HG03378 (cell line): ENCODE results near the gene OGDH.

Experiments used
- ATAC-seq: cut with Tn5 transposase; IDR thresholded peaks from one replicate; pipeline ENCODE4 v1.9.1; 2021; ENCODE audit warnings: mild to moderate bottlenecking, moderate library complexity; ENCODE audit not compliant: unreplicated experiment

Gene OGDH

GRCh38 chr7:44617225-44617890, 10.9 kb downstream of the OGDH start:
- ATAC-seq: no peak

DNA sequence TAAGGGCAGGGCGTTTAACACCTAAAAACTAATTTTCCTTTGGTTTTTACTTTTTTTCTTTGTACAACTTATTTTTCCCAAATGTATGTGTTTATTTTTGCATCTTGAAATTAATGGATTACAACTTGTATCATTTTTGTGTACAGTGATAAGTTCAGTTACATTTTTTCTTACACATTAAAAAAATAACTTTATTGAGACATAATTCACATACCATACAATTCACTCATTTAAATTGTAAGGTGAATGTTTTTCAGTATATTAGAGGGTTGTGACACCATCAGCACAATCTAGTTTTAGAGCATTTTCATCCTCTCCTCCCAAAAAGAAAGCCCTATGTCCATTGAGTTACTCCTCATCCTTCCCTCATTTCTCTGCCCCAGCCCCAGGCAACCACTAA, 11.6 kb downstream of the OGDH start:
- no peak for ATAC-seq

GRCh38 chr7:44618753-44619152, 12.3 kb downstream of the OGDH start:
- peak; percentile 41 for ATAC-seq

- no peak for ATAC-seq
These were observed 14.8 kb downstream of the OGDH start for GRCh38 chr7:44621034-44621749.

DNA sequence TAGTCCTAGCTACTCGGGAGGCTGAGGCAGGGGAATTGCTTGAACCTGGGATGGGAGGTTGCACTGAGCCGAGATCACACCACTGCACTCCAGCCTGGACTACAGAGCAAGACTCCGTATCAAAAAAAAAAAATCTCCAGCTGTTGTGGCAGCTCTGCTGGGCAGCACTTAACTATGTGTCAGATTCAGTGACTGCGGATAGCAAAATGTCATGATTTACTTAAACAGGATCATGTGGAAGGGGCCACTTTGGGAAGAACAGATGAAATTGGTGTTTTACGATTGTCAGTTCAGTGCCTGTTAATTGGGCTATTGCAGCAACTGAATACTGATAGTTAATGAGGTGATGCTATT, 15.3 kb downstream of the OGDH start:
- no peak for ATAC-seq

DNA sequence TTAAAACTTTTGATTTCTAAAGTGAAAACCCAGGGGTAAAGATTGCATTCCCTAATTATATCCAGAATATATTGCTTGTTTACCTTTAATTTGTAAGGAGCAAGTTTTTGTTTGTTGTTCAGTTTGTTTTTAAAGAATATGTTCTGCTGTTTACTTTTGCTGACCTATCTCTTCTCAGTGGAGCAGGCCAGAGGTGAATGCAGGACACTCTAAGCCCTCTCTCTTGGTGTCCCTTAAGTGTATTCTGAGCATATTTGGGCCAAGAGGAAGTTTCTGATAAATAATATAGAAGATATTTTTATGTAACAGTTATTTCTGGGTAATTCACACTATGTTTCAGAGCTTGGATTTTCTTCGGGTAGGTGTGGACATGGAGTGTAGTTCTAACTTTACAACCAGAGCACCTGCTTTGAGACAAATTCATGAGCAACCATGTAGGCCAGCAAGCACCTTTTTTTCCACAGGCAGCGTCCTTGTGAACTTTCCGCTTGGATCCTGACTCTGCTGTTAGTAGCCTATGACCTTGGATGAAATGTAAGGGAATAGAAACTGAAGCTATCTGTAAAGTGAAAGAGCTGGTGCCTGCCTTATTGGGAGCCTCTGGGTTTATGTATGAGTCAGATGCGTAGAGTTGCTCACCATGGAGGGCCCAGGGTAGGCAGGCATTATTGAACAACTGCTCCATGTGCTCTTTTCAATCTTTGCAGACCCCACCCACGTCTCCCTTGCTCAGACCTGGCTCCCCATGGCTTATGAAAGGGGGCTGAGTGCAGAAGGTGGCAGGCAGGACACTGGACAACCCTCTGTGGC, 16.1 kb downstream of the OGDH start:
- ATAC-seq: peak; percentile 66

DNA sequence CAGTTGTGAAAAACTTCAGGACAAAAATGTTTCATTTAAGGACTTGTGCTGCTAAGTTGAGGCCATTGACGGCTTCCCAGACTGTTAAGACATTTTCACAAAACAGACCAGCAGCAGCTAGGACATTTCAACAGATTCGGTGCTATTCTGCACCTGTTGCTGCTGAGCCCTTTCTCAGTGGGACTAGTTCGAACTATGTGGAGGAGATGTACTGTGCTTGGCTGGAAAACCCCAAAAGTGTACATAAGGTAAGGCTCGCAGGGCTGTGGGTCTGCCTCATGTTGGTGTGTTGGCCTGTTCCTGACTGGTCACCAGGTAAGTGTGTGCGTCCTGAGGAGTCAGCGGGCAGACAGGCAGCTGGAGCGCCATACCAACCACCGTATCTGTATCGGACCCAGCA, 17.9 kb downstream of the OGDH start:
- ATAC-seq: no peak

GRCh38 chr7:44625526-44626471, 19.4 kb downstream of the OGDH start:
- ATAC-seq: no peak

GRCh38 chr7:44626620-44627019, 20.2 kb downstream of the OGDH start:
- no peak for ATAC-seq

DNA sequence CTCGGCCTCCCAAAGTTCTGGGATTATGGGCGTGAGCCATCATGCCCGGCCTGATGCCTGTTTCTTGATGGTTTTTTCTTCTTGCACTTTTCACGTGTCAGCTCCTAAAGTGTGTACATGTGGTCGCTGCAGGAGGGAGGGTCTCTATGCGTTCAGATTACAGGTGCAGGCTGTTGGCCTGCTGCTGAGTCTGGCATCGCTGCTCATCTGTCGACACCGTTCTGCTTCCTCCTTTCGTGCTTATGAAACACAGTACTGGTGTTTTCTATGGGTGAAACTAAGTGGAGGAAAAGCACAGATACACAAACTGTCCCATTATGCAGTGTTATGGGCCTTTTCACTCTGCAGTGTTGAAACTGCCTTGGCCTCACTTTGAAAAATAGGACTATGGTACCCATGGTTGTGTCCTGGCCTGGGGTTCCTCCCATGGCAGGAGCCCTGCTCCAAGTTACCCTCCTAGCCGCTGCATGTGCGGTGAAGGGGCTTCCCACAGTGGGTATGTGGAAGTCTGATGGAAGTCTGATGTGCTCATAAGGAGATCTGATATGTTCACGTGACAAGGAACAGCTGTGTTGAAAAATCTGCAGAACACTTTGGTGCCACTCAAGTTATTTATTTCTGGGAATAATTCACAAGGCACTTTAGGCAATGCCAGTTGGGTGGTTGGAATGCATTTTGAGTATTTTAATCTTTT, 23.5 kb downstream of the OGDH start:
- no peak for ATAC-seq

- ATAC-seq: no peak
These were observed 24.5 kb downstream of the OGDH start for GRCh38 chr7:44630792-44631457.

DNA sequence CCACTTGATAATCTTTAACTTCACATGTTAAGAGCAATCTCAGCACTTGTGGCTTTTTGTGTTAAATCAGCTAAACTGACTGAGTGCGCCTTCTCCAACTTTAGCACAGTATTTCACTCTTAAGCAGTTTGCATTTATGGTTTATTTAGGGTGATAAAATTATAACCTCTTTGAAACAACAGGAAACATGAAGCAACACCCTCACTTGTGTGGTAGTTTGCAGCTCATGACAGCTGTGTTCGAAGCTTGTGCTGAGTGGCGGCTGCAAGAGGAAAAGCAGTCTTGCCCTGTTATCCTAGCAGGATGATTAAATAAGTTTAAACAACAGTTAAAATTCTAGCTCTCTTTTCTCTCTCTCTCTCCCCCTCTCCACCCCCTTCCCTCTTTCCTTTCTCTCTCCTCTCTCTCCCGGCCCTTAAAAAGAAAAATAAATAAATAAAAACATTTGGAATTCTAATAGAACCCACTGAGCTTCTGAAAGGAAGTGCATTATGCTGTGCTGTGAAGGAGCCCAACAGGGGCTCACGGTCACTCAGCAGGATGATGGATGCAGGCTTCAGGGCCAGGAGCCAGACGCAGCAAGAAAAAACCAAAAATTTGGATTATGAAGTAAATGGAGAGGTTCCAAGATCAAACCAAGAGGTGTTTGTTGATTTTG, 25.2 kb downstream of the OGDH start:
- no peak for ATAC-seq

DNA sequence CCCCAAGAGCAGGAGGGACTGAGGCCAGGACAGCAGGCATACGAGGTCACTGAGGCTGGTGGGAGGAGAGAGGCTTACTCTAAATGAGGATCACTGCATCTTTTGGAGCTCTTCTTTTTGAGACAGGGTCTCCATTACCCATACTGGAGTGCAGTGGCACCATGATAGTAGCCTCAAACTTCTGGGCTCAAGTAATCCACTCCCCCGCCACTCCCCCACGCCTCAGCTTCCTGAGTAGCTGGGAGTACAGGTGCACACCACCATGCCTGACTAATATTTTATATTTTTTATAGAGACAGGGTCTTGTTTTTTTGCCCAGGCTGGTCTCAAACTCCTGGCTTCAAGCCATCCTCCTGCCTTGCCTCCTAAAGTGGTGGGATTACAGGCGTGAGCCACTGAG, 25.8 kb downstream of the OGDH start:
- ATAC-seq: no peak

- ATAC-seq: peak; percentile 59
These were observed 27.1 kb downstream of the OGDH start for GRCh38 chr7:44633254-44634186.

- ATAC-seq: no peak
These were observed 27.9 kb downstream of the OGDH start for GRCh38 chr7:44634187-44634838.

DNA sequence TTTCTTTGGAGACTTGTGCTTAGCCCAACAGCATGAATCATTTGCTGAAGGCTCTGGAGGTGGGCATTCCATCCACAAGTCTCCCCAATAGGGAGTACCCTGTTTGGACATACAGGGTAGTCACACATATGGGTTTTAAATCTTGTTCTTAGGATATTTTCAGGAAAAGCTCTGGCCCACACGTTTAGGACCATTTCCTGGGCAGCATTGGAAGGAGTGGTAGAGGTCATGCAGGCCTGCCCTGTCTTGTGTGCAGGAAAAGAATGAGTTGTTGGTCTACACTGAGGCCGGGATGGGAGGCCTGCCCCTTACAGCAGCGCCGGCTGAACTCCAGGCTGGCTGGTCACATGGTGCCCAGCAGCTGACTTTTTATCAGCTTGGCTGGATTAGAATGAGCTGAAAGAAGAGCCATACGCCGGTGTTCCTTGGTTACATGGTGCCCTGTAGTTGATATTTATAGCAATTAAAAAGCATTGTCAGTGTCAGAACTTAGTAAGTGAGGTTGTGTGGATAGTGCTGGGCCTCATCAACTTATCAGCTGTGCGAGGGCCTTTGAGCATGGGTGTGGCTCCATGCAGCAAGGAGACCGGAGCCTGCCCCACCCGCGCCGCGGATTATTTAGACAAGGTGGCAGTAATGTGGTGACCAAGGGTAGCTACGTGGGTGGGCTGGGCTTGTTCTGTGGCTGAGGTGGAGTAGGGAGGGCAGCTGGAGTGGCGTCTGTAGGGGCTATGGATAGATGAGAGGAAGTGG, 28.6 kb downstream of the OGDH start:
- no peak for ATAC-seq

- no peak for ATAC-seq
These were observed 29.7 kb downstream of the OGDH start for GRCh38 chr7:44636041-44636584.
